Osteoblast (primary cell): ENCODE results near the gene FLCN. TPM values are rescaled to one million over a fixed set of nuclear protein-coding genes. Genes with fewer than 3 reads are reported as not detected.

Experiments
- DNase-seq: peaks from one replicate; pipeline ENCODE4 v3.0.0; 2011; ENCODE audit warnings: low spot score, mixed read lengths; ENCODE audit not compliant: insufficient read length; ENCODE audit errors: missing footprints
- H2AFZ ChIP-seq: 2 replicates; pipeline ENCODE4 v1.6.0; 2011; ENCODE audit warnings: mild to moderate bottlenecking, low read length
- H3K27ac ChIP-seq: 2 replicates; pipeline ENCODE4 v1.5.1; 2011; ENCODE audit warnings: mild to moderate bottlenecking, low read depth, low read length, moderate library complexity
- H3K27me3 ChIP-seq: 2 replicates; pipeline ENCODE4 v1.6.0; 2012; ENCODE audit warnings: mild to moderate bottlenecking, control low read depth, inconsistent platforms, low read length, moderate library complexity; ENCODE audit not compliant: insufficient read depth
- H3K36me3 ChIP-seq: 2 replicates; pipeline ENCODE4 v1.5.1; 2011; ENCODE audit warnings: mild to moderate bottlenecking, low read length, control low read depth, moderate library complexity; ENCODE audit not compliant: insufficient read depth
- H3K4me1 ChIP-seq: 2 replicates; pipeline ENCODE4 v1.5.1; 2011; ENCODE audit warnings: mild to moderate bottlenecking, low read length, control low read depth, moderate library complexity; ENCODE audit not compliant: insufficient read depth
- H3K4me2 ChIP-seq: 2 replicates; pipeline ENCODE4 v1.6.0; 2011; ENCODE audit warnings: mild to moderate bottlenecking, low read length; ENCODE audit not compliant: insufficient read depth
- H3K4me3 ChIP-seq: fragments of 200-600 bp; sonication (generic); 3 replicates; pipeline ENCODE4 v1.5.1; 2012; ENCODE audit warnings: mild to moderate bottlenecking, low read length, inconsistent platforms; ENCODE audit not compliant: insufficient read depth
- H3K79me2 ChIP-seq: 2 replicates; pipeline ENCODE4 v1.6.0; 2012; ENCODE audit warnings: mild to moderate bottlenecking, low read length, control low read depth, inconsistent platforms; ENCODE audit not compliant: insufficient read depth
- H3K9me3 ChIP-seq: 2 replicates; pipeline ENCODE4 v1.5.1; 2011; ENCODE audit warnings: low read depth, low read length, control low read depth
- H4K20me1 ChIP-seq: 2 replicates; pipeline ENCODE4 v1.6.0; 2012; ENCODE audit warnings: mild to moderate bottlenecking, low read length, control low read depth; ENCODE audit not compliant: insufficient read depth
- small RNA-seq: library from RNA; depleted of rRNA; stranded (forward); fragments of <200 nt; gene quantifications from one replicate; pipeline ENCODE3, GENCODE V24; 2012
- total RNA-seq: library from RNA; depleted of rRNA; stranded (reverse); fragments of >200 nt; gene quantifications from 2 replicates; pipeline ENCODE4 v1.2.3, GENCODE V29; 2012
- TF ChIP-seq, protein P1 (sequence below): IDR thresholded peaks from 2 replicates; pipeline ENCODE4 v1.5.1; 2011; ENCODE audit warnings: mild to moderate bottlenecking, low read depth, low read length, moderate library complexity; ENCODE audit errors: extremely low read depth

The FLCN gene
- total RNA-seq, 1 donor: 174 TPM

DNA sequence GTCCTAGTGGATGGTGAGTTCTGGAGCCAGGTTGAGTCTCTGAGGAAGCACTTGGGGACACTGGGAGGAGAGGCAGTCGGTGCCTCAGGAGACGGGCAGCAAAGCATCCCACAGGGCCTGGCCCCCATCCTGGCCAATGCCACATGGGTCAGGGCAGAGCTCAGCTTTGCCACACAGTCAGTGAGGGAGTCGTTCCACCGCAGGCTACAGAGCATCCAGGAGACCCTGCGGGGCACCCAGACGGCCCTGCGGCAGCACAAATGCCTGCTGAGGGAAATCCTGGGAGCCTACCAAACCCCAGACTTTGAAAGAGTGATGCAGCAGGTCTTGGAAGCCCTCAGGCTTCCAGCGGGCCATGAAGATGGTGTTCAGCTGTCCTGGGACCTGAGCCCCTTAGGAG, 70.5 kb downstream of the FLCN start:
- Histone ChIP-seq H3K36me3 (peaks cover 93% of the 10 kb centered on the region), H3K27me3 (no peaks in the 10 kb centered on the region), H3K27ac (no peak overlapping the region), H4K20me1 (peaks cover 59% of the 10 kb centered on the region), H3K4me3 (no peak overlapping the region), H2AFZ (no peak overlapping the region), H3K9me3 (no peaks in the 10 kb centered on the region), H3K79me2 (peaks cover 29% of the 10 kb centered on the region), H3K4me2 (no peak overlapping the region), H3K4me1 (no peaks in the 10 kb centered on the region)
- peak; percentile 67 for DNase-seq
- TF ChIP-seq, protein P1, sequence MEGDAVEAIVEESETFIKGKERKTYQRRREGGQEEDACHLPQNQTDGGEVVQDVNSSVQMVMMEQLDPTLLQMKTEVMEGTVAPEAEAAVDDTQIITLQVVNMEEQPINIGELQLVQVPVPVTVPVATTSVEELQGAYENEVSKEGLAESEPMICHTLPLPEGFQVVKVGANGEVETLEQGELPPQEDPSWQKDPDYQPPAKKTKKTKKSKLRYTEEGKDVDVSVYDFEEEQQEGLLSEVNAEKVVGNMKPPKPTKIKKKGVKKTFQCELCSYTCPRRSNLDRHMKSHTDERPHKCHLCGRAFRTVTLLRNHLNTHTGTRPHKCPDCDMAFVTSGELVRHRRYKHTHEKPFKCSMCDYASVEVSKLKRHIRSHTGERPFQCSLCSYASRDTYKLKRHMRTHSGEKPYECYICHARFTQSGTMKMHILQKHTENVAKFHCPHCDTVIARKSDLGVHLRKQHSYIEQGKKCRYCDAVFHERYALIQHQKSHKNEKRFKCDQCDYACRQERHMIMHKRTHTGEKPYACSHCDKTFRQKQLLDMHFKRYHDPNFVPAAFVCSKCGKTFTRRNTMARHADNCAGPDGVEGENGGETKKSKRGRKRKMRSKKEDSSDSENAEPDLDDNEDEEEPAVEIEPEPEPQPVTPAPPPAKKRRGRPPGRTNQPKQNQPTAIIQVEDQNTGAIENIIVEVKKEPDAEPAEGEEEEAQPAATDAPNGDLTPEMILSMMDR: no peak

DNA sequence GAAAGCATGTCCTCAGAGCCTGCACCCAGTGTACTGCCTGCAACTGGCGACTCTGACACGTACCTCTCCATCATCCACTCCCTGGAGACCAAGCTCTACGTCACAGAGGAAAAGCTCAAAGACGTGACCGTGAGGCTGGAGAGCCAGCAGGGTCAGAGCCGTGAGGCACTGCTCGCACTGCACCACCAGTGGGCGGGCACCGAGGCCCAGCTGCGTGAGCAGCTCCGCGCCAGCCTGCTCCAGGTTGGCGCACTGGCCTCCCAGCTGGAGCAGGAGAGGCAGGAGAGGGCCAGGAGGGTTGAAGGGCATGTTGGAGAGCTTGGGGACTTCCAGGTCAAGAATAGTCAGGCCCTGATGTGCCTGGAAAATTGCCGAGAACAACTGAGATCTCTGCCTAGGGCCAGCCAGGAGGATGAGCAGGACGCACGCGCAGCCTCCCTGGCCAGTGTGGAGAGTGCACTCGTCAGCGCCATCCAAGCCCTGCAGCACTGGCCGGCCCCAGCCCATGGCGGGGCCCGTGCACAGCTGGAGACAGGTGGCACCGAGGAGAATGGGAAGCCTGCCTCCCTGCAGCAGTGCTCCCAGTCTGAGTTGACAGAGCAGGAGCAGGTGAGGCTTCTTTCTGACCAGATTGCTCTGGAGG, 71.2 kb downstream of the FLCN start:
- Histone ChIP-seq H3K9me3 (no peaks in the 10 kb centered on the region), H3K4me3 (no peak overlapping the region), H3K4me2 (no peak overlapping the region), H4K20me1 (peaks cover 60% of the 10 kb centered on the region), H3K79me2 (peaks cover 27% of the 10 kb centered on the region), H2AFZ (no peak overlapping the region), H3K36me3 (peaks cover 93% of the 10 kb centered on the region), H3K27ac (no peak overlapping the region), H3K4me1 (no peaks in the 10 kb centered on the region), H3K27me3 (no peaks in the 10 kb centered on the region)
- TF ChIP-seq, protein P1: no peak
- DNase-seq: peak; percentile 42

DNA sequence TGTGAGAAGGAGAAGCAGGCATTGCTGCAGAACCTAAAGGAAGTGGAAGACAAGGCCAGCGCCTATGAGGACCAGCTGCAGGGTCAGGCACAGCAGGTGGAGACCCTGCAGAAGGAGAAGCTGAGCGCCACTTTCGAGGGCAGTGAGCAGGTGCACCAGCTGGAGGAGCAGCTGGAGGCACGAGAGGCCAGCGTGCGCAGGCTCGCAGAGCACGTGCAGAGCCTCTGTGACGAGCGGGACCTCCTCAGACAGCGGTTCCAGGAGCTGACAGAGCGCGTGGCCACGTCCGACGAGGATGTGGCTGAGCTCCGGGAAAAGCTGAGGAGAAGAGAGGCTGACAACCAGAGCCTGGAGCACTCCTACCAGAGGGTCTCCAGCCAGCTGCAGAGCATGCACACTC, 72.3 kb downstream of the FLCN start:
- Histone ChIP-seq H2AFZ (no peak overlapping the region), H3K36me3 (peaks cover 98% of the 10 kb centered on the region), H3K27me3 (no peaks in the 10 kb centered on the region), H4K20me1 (peaks cover 55% of the 10 kb centered on the region), H3K27ac (no peak overlapping the region), H3K4me3 (no peak overlapping the region), H3K4me2 (no peak overlapping the region), H3K4me1 (no peaks in the 10 kb centered on the region), H3K9me3 (no peaks in the 10 kb centered on the region), H3K79me2 (peaks cover 30% of the 10 kb centered on the region)
- no peak for DNase-seq
- TF ChIP-seq, protein P1: no peak

GRCh38 chr17:17164156-17164555, 72.8 kb downstream of the FLCN start:
- Histone ChIP-seq H4K20me1 (peaks cover 54% of the 10 kb centered on the region), H3K4me2 (no peak overlapping the region), H3K9me3 (no peaks in the 10 kb centered on the region), H3K27ac (no peak overlapping the region), H3K79me2 (peaks cover 32% of the 10 kb centered on the region), H3K4me3 (no peak overlapping the region), H3K36me3 (peaks cover 98% of the 10 kb centered on the region), H2AFZ (no peak overlapping the region), H3K27me3 (no peaks in the 10 kb centered on the region), H3K4me1 (no peaks in the 10 kb centered on the region)
- DNase-seq: peak; percentile 87
- TF ChIP-seq, protein P1: no peak

Small RNA genes lying within 50 kb of the gene (small RNA-seq; reads per million reads assigned to genes)
- not detected for gene RNU6-767P

Other genes with a start within 250 kb of the FLCN start
- gene MPRIP, start 194.7 kb downstream of the FLCN start, total RNA-seq: 120 and 149 TPM in 2 replicates
- 1.4 and 2.7 TPM in 2 replicates for gene PLD6, start 30.8 kb downstream of the FLCN start, total RNA-seq
- gene COPS3, start 44.1 kb upstream of the FLCN start, total RNA-seq: 76.0 and 78.5 TPM in 2 replicates
- 0.36 and 1.2 TPM in 2 replicates for gene NT5M, start 66.2 kb upstream of the FLCN start, total RNA-seq
- gene MED9, start 239.8 kb upstream of the FLCN start, total RNA-seq: 15.6 and 17.0 TPM in 2 replicates